Skeletal muscle satellite cell (primary cell): ENCODE data around the gene NFAT5. TPM values are rescaled to one million over a fixed set of nuclear protein-coding genes. Genes with fewer than 3 reads are reported as not detected.
"Not testable (repeated sequence)": the region's sequence is repeated elsewhere in the genome, so short reads cannot be mapped to it uniquely, and the experiment has no call there.

Source experiments
- H3K27me3 ChIP-seq: 2 replicates; pipeline ENCODE4 v1.7.0; 2013; ENCODE audit warnings: low read length; ENCODE audit not compliant: control insufficient read depth, insufficient read depth
- H3K36me3 ChIP-seq: 2 replicates; pipeline ENCODE4 v1.7.0; 2013; ENCODE audit warnings: mild to moderate bottlenecking, control low read depth, low read length; ENCODE audit not compliant: insufficient read depth
- H3K4me1 ChIP-seq: 2 replicates; pipeline ENCODE4 v1.7.0; 2013; ENCODE audit warnings: low read length; ENCODE audit not compliant: control insufficient read depth, insufficient read depth
- H3K4me2 ChIP-seq: 2 replicates; pipeline ENCODE4 v1.7.0; 2013; ENCODE audit warnings: mild to moderate bottlenecking, low read length
- H3K4me3 ChIP-seq: 2 replicates; pipeline ENCODE4 v1.7.0; 2013; ENCODE audit warnings: low read length
- H3K9ac ChIP-seq: 2 replicates; pipeline ENCODE4 v1.7.0; 2013; ENCODE audit warnings: mild to moderate bottlenecking, low read depth, low read length, moderate library complexity
- H3K9me3 ChIP-seq: replicated peaks from 2 replicates; pipeline ENCODE4 v1.7.0; 2013; ENCODE audit warnings: mild to moderate bottlenecking, control low read depth, low read length
- total RNA-seq: library from RNA; depleted of rRNA; stranded (reverse); fragments of >200 nt; gene quantifications from 2 replicates; pipeline ENCODE4 v1.2.3, GENCODE V29; 2012; rRNA removed

Gene NFAT5
- 11.4 and 18.3 TPM in 2 replicates for total RNA-seq

DNA sequence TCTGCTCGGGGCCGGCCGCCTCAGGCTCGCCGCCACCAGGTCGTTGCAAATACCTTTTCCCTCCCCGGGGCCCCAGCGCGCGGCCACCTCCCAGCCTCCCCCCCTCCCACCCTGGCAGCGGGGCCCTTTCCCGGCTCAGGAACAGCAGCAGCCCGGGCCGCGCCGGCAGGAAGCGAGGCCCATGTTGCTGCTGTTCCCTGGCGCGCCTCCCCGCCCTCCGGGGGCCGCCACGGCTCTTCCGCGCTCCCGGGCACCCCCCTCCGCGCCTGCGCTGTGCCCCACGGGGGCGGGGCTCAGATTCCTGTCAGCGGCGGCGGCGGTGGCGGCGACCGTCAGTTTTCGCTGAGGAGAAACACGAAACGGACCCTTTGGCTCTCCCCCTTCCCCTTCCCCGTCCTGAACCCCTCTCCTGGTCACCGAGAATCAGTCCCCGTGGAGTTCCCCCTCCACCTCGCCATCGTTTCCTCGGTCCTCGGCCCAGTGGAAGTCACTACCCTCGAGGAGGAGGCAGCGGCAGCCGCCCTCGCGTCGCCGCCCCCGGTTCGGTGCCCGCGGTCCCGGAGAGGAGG lies at the start of gene NFAT5:
Gene NFAT5 (plus strand): TSS at position 296 of the 569 bp plus-strand sequence. CDS start 336 bp downstream, outside the sequence.
- H3K4me3 ChIP-seq = peak within 1 kb of the TSS; percentile 99

DNA sequence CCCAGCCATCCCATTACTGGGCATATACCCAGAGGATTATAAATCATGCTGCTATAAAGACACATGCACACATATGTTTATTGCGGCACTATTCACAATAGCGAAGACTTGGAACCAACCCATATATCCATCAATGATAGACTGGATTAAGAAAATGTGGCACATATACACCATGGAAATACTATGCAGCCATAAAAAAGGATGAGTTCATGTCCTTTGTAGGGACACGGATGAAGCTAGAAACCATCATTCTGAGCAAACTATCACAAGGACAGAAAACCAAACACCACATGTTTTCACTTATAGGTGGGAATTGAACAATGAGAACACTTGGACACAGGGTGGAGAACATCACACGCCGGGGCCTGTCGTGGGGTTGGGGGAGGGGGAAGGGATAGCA lies 47.9 kb upstream of the NFAT5 start:
- not testable (repeated sequence) for H3K36me3 ChIP-seq, H3K9me3 ChIP-seq, H3K4me3 ChIP-seq, H3K4me1 ChIP-seq, H3K27me3 ChIP-seq, H3K9ac ChIP-seq, H3K4me2 ChIP-seq

More for the DNA sequence above, at the start of gene NFAT5:
- Histone ChIP-seq H3K36me3 (peaks cover 11% of the 10 kb centered on the region), H3K27me3 (no peaks in the 10 kb centered on the region), H3K4me1 (peaks cover 28% of the 10 kb centered on the region), H3K9ac (peak within 1 kb of the TSS; percentile 99), H3K9me3 (no peaks in the 10 kb centered on the region), H3K4me2 (peak within 1 kb of the TSS; percentile 95)

GRCh38 chr16:69520413-69520799 lies 45.4 kb upstream of the NFAT5 start:
- H3K9me3 ChIP-seq = no peaks in the 10 kb centered on the region
- H3K27me3 ChIP-seq = no peaks in the 10 kb centered on the region
- no peak overlapping the region for H3K9ac ChIP-seq
- no peak overlapping the region for H3K4me3 ChIP-seq
- H3K4me1 ChIP-seq = no peaks in the 10 kb centered on the region
- H3K36me3 ChIP-seq = no peaks in the 10 kb centered on the region
- H3K4me2 ChIP-seq = no peak overlapping the region

DNA sequence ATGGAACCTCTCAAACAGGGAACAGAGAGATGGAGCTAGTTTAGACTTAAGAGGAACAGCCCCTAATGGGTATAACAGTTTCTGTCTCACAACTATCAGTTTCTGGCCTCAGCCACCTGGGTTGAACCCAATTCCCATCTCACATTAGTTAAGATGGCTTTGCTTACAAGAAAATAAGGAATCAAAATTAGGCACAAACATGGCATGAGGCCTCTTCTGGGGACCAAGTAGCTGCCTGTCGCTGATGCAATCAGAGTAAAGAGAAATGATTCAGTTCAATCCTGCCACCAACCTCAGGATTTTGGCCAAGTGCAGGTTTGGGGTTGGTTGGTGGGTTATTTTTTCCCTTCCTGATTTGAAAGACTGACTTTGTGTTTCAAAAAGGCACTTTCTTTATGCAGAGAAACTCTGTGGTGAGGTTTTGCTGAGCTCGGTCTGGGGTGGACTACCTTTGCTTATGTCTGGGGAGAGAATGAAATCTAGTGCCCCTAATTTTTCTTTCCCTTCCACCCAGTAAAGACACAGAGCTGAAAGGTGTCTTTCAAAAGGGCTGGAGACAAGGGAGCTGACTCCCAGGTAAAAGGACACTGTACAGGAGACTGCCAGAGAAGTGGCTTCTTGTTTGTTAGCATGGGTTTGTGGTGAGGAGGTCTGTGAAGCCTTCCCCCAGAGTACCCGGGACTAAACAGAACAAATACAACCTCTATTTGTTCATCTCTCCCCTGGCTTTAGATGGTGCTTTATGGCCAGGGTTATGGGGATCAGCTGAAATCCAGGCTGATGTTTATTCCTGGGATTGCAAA lies 44.8 kb upstream of the NFAT5 start:
- no peak overlapping the region for H3K4me3 ChIP-seq
- H3K9ac ChIP-seq = no peak overlapping the region
- no peaks in the 10 kb centered on the region for H3K27me3 ChIP-seq
- H3K4me1 ChIP-seq = no peaks in the 10 kb centered on the region
- no peak overlapping the region for H3K4me2 ChIP-seq
- no peaks in the 10 kb centered on the region for H3K36me3 ChIP-seq
- H3K9me3 ChIP-seq = no peaks in the 10 kb centered on the region

DNA sequence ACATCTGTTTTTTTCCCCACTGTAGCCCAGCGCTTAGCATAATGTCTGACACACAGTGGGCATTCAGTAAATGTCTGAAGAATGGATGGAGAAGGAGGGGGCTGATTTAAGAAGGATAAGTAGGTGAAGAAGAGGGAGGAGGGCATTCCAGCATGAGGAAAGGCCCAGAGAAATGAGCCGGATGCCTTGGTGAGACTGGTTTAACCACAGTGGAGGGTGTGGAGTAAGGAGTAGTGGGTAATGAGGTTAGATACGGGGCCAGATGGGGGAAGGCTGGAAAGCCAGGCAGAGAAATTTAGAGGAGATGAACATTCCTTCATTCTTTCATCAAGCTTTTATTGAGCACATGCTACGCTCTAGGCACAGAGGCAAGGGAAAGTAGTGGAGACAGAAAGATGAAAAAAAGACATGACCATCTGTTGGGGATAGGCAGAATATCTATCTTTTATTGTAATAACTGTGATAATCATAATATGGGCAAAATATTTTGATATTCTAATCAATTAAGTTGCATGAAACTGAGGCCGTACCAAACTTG lies 43.7 kb upstream of the NFAT5 start:
- no peaks in the 10 kb centered on the region for H3K4me1 ChIP-seq
- no peak overlapping the region for H3K4me3 ChIP-seq
- no peaks in the 10 kb centered on the region for H3K27me3 ChIP-seq
- H3K36me3 ChIP-seq = no peaks in the 10 kb centered on the region
- H3K9ac ChIP-seq = no peak overlapping the region
- H3K9me3 ChIP-seq = no peaks in the 10 kb centered on the region
- no peak overlapping the region for H3K4me2 ChIP-seq

DNA sequence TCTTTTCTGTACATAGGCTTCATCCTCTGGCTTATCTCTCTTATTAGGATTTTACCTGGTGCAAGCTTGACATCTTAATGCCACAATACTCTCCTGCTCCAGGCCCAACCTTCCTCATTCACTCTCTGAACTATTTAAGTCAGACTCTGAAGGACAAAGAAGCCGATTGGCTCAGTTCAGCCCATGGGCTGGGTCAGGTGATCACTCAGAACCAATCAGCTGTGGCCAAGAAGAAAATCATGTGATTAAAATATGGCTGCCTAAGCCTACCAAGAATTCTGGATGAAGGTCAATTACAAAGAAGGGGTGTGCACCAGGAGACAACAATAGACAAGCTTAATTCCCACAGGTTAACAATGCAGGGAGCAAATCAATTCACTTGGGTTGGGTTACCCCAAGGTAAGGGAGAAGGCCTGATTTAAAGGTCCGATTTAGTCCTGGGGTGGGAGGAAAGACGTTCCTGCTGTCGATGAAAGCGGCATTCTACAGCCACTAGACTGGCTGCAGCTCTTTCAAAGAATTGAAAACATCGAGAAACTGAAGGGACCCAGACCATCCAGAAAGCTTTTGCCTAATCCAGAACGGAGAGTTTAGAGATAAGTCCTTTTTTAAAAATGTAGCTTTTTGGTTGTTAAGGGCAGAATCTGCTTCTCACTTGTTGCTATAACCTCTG lies 42.9 kb upstream of the NFAT5 start:
- Histone ChIP-seq H3K4me2 (no peak overlapping the region), H3K27me3 (no peaks in the 10 kb centered on the region), H3K4me3 (no peak overlapping the region), H3K4me1 (no peaks in the 10 kb centered on the region), H3K9me3 (no peaks in the 10 kb centered on the region), H3K36me3 (no peaks in the 10 kb centered on the region), H3K9ac (no peak overlapping the region)

- Histone ChIP-seq H3K36me3 (no peaks in the 10 kb centered on the region), H3K4me2 (no peak overlapping the region), H3K27me3 (no peaks in the 10 kb centered on the region), H3K9ac (no peak overlapping the region), H3K9me3 (no peaks in the 10 kb centered on the region), H3K4me3 (no peak overlapping the region), H3K4me1 (no peaks in the 10 kb centered on the region)
Measured at GRCh38 chr16:69523566-69524305, 42.0 kb upstream of the NFAT5 start.

GRCh38 chr16:69526831-69527655 lies 38.7 kb upstream of the NFAT5 start:
- Histone ChIP-seq H3K9ac (no peak overlapping the region), H3K4me3 (no peak overlapping the region), H3K4me2 (no peak overlapping the region)

DNA sequence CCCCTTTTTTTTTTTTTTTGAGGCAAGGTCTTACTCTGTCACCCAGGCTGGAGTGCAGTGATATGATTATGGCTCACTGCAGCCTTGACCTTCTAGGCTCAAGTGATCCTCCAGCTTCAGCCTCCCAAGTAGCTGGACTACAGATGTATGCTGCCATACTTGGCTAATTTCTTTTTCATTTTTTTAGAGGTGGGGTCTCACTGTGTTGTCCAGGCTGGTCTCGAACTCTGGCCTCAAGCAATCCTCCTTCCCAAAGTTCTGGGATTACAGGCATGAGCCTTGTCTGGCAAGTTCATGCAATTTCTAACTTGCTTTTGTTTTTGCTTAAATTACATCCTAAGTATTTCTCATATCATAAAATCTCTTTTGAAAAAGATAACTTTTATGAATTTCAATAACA lies 33.8 kb upstream of the NFAT5 start:
- Histone ChIP-seq H3K4me1 (peaks cover 43% of the 10 kb centered on the region), H3K4me3 (no peak overlapping the region), H3K36me3 (no peaks in the 10 kb centered on the region), H3K9me3 (no peaks in the 10 kb centered on the region), H3K27me3 (no peaks in the 10 kb centered on the region), H3K9ac (no peak overlapping the region), H3K4me2 (no peak overlapping the region)

More at GRCh38 chr16:69526831-69527655, 38.7 kb upstream of the NFAT5 start:
- Histone ChIP-seq H3K36me3 (no peaks in the 10 kb centered on the region), H3K4me1 (peaks cover 21% of the 10 kb centered on the region), H3K9me3 (no peaks in the 10 kb centered on the region), H3K27me3 (no peaks in the 10 kb centered on the region)

DNA sequence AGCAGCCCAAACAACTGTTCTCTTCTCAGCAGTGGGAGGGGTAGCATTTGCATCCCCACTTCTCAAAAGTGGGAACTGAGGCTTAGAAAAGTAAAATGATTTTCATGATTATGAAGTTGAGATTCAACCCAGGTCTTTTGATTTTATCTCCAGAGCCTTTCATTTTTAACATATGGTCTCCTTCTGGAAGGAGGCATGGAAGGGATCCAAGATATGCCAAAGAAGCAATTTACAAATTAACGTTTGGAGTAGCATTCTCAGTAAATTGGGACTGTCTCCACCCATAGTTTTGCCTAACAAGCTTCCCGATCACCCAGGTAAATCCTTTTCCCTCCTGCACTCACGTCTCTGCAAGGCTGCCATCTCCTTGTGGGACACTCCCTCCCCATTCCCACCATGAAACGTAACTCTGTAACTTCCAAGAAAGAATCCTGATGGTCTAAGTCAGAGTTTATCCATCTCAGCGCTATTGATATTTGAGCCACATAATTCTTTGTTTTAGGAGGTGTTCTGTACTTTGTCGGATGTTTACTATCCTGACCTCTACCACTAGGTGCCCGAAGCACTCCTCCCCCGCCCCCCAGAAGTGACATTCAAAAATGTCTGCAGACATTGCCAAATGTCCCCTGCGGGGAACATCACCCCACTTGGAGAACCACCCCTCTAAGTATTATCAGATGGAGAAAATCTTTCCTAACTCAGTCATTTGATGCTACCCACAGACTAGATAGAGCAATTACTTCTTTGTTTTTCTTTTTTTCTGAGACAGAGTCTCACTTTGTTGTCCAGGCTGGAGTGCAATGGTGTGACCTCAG lies 32.9 kb upstream of the NFAT5 start:
- H3K27me3 ChIP-seq = no peaks in the 10 kb centered on the region
- H3K4me2 ChIP-seq = no peak overlapping the region
- no peak overlapping the region for H3K4me3 ChIP-seq
- no peak overlapping the region for H3K9ac ChIP-seq
- no peaks in the 10 kb centered on the region for H3K9me3 ChIP-seq
- peaks cover 43% of the 10 kb centered on the region for H3K4me1 ChIP-seq
- H3K36me3 ChIP-seq = no peaks in the 10 kb centered on the region
